22Rv1 (cell line): ENCODE data around the gene TIMM44.

Source experiments
- CTCF ChIP-seq: fragments of 450-650 bp; IDR thresholded peaks from 2 replicates; pipeline ENCODE4 v1.5.1; 2017; ENCODE audit warnings: mild to moderate bottlenecking
- ZFX ChIP-seq: fragments of 450-650 bp; IDR thresholded peaks from 2 replicates; pipeline ENCODE4 v1.6.1; 2017; ENCODE audit warnings: antibody characterized with exemption, borderline replicate concordance

GRCh38 chr19:7917267-7918061, 26.0 kb downstream of the TIMM44 start:
- peak; percentile 78 for TF ChIP-seq CTCF
- TF ChIP-seq ZFX, result no peak
